Stimulated activated CD4-positive, alpha-beta T cell treated with anti-CD3 and anti-CD28 coated beads, Interleukin-15, amount 100 ng/mL, for 1 hour (primary cell): Measurements from ENCODE around the gene SCTR.
"Not testable (repeated sequence)": the region's sequence is repeated elsewhere in the genome, so short reads cannot be mapped to it uniquely, and the experiment has no call there.

Experiments
- DNase-seq, 2 donors: peaks; one replicate each; pipeline ENCODE4 v3.0.0-alpha.2; 2020; ENCODE audit warnings: low read depth in 1 of 2, low spot score in 1 of 2

Gene SCTR

GRCh38 chr2:119416299-119416923, 107.9 kb downstream of the SCTR start:
- no peak for DNase-seq

- no peak for DNase-seq
Measured at GRCh38 chr2:119415630-119416029, 108.7 kb downstream of the SCTR start.

GRCh38 chr2:119414894-119415293, 109.4 kb downstream of the SCTR start:
- DNase-seq: no peak

GRCh38 chr2:119409506-119409905, 114.8 kb downstream of the SCTR start:
- no peak for DNase-seq

- DNase-seq: no peak
Measured at GRCh38 chr2:119408221-119408619, 116.1 kb downstream of the SCTR start.

- no peak for DNase-seq
Measured at GRCh38 chr2:119407430-119408220, 116.7 kb downstream of the SCTR start.

- no peak for DNase-seq
Measured at GRCh38 chr2:119405151-119405550, 119.1 kb downstream of the SCTR start.

- DNase-seq: not testable (repeated sequence)
Measured at GRCh38 chr2:119403618-119404017, 120.7 kb downstream of the SCTR start.

- DNase-seq: no peak
Measured at GRCh38 chr2:119402645-119403560, 121.4 kb downstream of the SCTR start.

- DNase-seq: no peak
Measured at GRCh38 chr2:119402106-119402505, 122.2 kb downstream of the SCTR start.

- no peak for DNase-seq
Measured at GRCh38 chr2:119397196-119397595, 127.1 kb downstream of the SCTR start.

GRCh38 chr2:119393971-119394748, 130.1 kb downstream of the SCTR start:
- DNase-seq: no peak
